K562 (cell line): Measurements from ENCODE around the gene TSHR. TPM values are rescaled to one million over a fixed set of nuclear protein-coding genes. Genes with fewer than 3 reads are reported as not detected.

Experiments
- ATAC-seq: fragments of 200-7000 bp; cut with Tn5 transposase; 3 replicates; pipeline ENCODE4 v1.9.1; 2020; ENCODE audit warnings: moderate library complexity
- Bru-seq: library from RNA; stranded (reverse); fragments of 400-500 nt; gene quantifications from one replicate; lab custom pipeline; 2021; lab: Mats Ljungman, UMichigan
- BruChase-seq, 2 experiments: library from RNA; stranded (reverse); fragments of 400-500 nt; gene quantifications; one replicate each; lab custom pipeline; 2021; lab: Mats Ljungman, UMichigan
- BruUV-seq: library from RNA; stranded (reverse); fragments of 400-500 nt; replicated peaks from 2 replicates; lab custom pipeline; 2021; lab: Mats Ljungman, UMichigan
- CTCF ChIA-PET: fragments of 300-600 bp; formaldehyde crosslinking; extraction: SDS; loops from one replicate; lab custom pipeline; 2021; ENCODE audit warnings: low intra/inter-chr PET ratio; lab: Yijun Ruan, JAX
- POLR2A ChIA-PET: fragments of 300-600, 350-650 bp; sonication (Branson Sonifier 250); formaldehyde crosslinking; extraction: SDS; loops from one replicate; lab custom pipeline; 2021; ENCODE audit warnings: antibody characterized with exemption, inconsistent platforms; lab: Yijun Ruan, JAX
- DNase-seq, 4 experiments: peaks; one replicate each; pipeline versions ENCODE4 v3.0.0 to v3.0.0-alpha.2; 2011 to 2018; ENCODE audit warnings: low spot score in 3 of 4, mixed read lengths in 3 of 4; ENCODE audit errors: extremely low read depth in 1 of 4
- FAIRE-seq: peaks from 2 replicates; lab custom pipeline; 2011; peaks lifted over from hg19 to GRCh38; lab: Jason Lieb, UNC
- H2AFZ ChIP-seq: 2 replicates; pipeline ENCODE4 v1.6.0; 2011; ENCODE audit warnings: low read depth, low read length, control low read depth, inconsistent platforms
- H3K27ac ChIP-seq: fragments of 200-600 bp; 3 replicates; pipeline ENCODE4 v1.8.0; 2011; ENCODE audit warnings: low read depth, mild to moderate bottlenecking, control low read depth, inconsistent platforms, low read length, moderate library complexity, mixed read lengths; ENCODE audit errors: extremely low read depth
- H3K27me3 ChIP-seq, 2 experiments: fragments of 300-600 bp in 1 of 2; 2 replicates in 1 of 2; 3 replicates in 1 of 2; pipeline versions ENCODE4 v1.6.0 to v1.8.0; 2011; ENCODE audit warnings: inconsistent platforms in 2 of 2, low read length in 2 of 2, mild to moderate bottlenecking in 1 of 2, mixed read lengths in 1 of 2, moderate library complexity in 1 of 2; ENCODE audit not compliant: control insufficient read depth in 2 of 2, insufficient read depth in 2 of 2
- H3K36me3 ChIP-seq: fragments of 300-600 bp; 3 replicates; pipeline ENCODE4 v1.8.0; 2011; ENCODE audit warnings: mild to moderate bottlenecking, low read length, inconsistent platforms; ENCODE audit not compliant: control insufficient read depth, insufficient read depth
- H3K4me1 ChIP-seq, 2 experiments: fragments of 200-600 bp in 1 of 2; replicated peaks in 1 of 2; 2 replicates in 1 of 2; 3 replicates in 1 of 2; pipeline versions ENCODE4 v1.5.1 to v1.8.0; 2011; ENCODE audit warnings: inconsistent platforms in 2 of 2, low read length in 2 of 2, mild to moderate bottlenecking in 1 of 2, mixed read lengths in 1 of 2, moderate library complexity in 1 of 2; ENCODE audit not compliant: control insufficient read depth in 2 of 2, insufficient read depth in 2 of 2
- H3K4me2 ChIP-seq: 2 replicates; pipeline ENCODE4 v1.6.1; 2011; ENCODE audit warnings: low read length, control low read depth, inconsistent platforms, mixed read lengths; ENCODE audit not compliant: insufficient read depth
- H3K4me3 ChIP-seq: fragments of 200-600 bp; sonication (generic), shearing (Covaris generic); 2 replicates; pipeline ENCODE4 v1.5.1; 2016; ENCODE audit warnings: control low read depth, inconsistent platforms
- H3K79me2 ChIP-seq: fragments of 200-600 bp; 3 replicates; pipeline ENCODE4 v1.8.0; 2011; ENCODE audit warnings: low read length, inconsistent platforms; ENCODE audit not compliant: control insufficient read depth, insufficient read depth
- H3K9ac ChIP-seq, 2 experiments: 2 replicates each; pipeline versions ENCODE4 v1.6.0 to v1.6.1; 2011; ENCODE audit warnings: low read depth in 2 of 2, low read length in 2 of 2, control low read depth in 1 of 2, inconsistent platforms in 1 of 2, mild to moderate bottlenecking in 1 of 2, mixed read lengths in 1 of 2; ENCODE audit not compliant: insufficient read depth in 1 of 2
- H3K9me1 ChIP-seq: one replicate; pipeline ENCODE4 v1.6.0; 2011; ENCODE audit warnings: inconsistent platforms, mild to moderate bottlenecking, low read length, moderate library complexity; ENCODE audit not compliant: control insufficient read depth, insufficient read depth
- H3K9me3 ChIP-seq: replicated peaks from 2 replicates; pipeline ENCODE4 v1.5.1; 2011; ENCODE audit warnings: low read depth, low read length, inconsistent platforms; ENCODE audit not compliant: control insufficient read depth, insufficient read depth
- H4K20me1 ChIP-seq: replicated peaks from 2 replicates; pipeline ENCODE4 v1.6.1; 2011; ENCODE audit warnings: low read length, inconsistent platforms, mixed read lengths; ENCODE audit not compliant: control insufficient read depth, insufficient read depth
- FUS ChIP-seq: fragments of 200-400 bp; formaldehyde crosslinking; optimal IDR thresholded peaks from 2 replicates; pipeline ENCODE3; 2017; ENCODE audit warnings: low read depth, low read length
- MCM3 ChIP-seq: fragments of 450-650 bp; IDR thresholded peaks from 2 replicates; pipeline ENCODE4 v1.6.1; 2016
- MCM5 ChIP-seq: fragments of 450-650 bp; IDR thresholded peaks from 2 replicates; pipeline ENCODE4 v1.6.1; 2016; ENCODE audit warnings: low read depth
- MEF2D ChIP-seq: conservative IDR thresholded peaks from 2 replicates; pipeline ENCODE4 v1.6.1; 2016; ENCODE audit warnings: low read depth, missing genetic modification characterization, missing compliant biosample characterization
- MIER1 ChIP-seq: fragments of 450-650 bp; IDR thresholded peaks from 2 replicates; pipeline ENCODE4 v1.6.1; 2016; ENCODE audit warnings: antibody characterized with exemption, mild to moderate bottlenecking, low read depth
- PHF21A ChIP-seq: fragments of 450-650 bp; IDR thresholded peaks from 2 replicates; pipeline ENCODE4 v1.6.1; 2017; ENCODE audit warnings: low read depth, borderline replicate concordance
- SIN3B ChIP-seq: fragments of 450-650 bp; IDR thresholded peaks from 2 replicates; pipeline ENCODE4 v1.6.1; 2017; ENCODE audit warnings: low read depth, mild to moderate bottlenecking, moderate library complexity
- STAG1 ChIP-seq: sonication (generic); formaldehyde crosslinking; IDR thresholded peaks from 2 replicates; pipeline ENCODE4 v1.5.0; 2020; ENCODE audit warnings: missing genetic modification reagents, borderline replicate concordance
- TSC22D4 ChIP-seq: fragments of 450-650 bp; IDR thresholded peaks from 2 replicates; pipeline ENCODE4 v1.6.1; 2016; ENCODE audit warnings: missing genetic modification characterization, missing biosample characterization, control low read depth
- WGBS: fragments of 100-300 bp; shearing (Covaris generic); methylation state at CpG from one replicate; pipeline ENCODE4 v1.1.6; 2016; ENCODE audit warnings: low coverage, mixed read lengths; ENCODE audit not compliant: insufficient coverage; ENCODE audit errors: missing lambda C conversion rate; 5-methylcytosine and 5-hydroxymethylcytosine counted together
- in situ Hi-C: fragments of 300-500 bp; cut with MboI; formaldehyde crosslinking; loops from 4 replicates; pipeline ENCODE4 v1.15.0; 2018; ENCODE audit warnings: inconsistent platforms, mixed read lengths
- intact Hi-C: fragments of 100-400 bp; cut with micrococcal nuclease; formaldehyde crosslinking; loops from 2 replicates; pipeline ENCODE4 v1.14.2; 2022
- long read RNA-seq, 3 experiments: library from polyadenylated mRNA in 2 of 3; library from RNA in 1 of 3; unstranded in 2 of 3; stranded (forward) in 1 of 3; transcript quantifications; one replicate each; pipeline ENCODE4 v2.0.0, GENCODE V29; 2019 to 2022
- polyA minus RNA-seq, 3 experiments: library from RNA; depleted of rRNA, polyadenylated mRNA; stranded (reverse); fragments of >200 nt; gene quantifications; 2 replicates each; pipeline ENCODE4 v1.2.3, GENCODE V29; 2011
- polyA plus RNA-seq, 8 experiments: library from polyadenylated mRNA; depleted of rRNA in 4 of 8; stranded (reverse) in 5 of 8; unstranded in 3 of 8; fragments of >200 nt; fragmentation: Nextera tagmentation in 2 of 8; fragmentation: Illumina TruSeq in 1 of 8; extraction: Ambion mirVana in 2 of 8; extraction: Trizol in 1 of 8; gene quantifications; 2 replicates each; pipeline versions ENCODE4 v1.2.1 to v1.2.3, GENCODE V29; 2011 to 2014; ENCODE audit warnings: inconsistent platforms in 1 of 8, missing spikeins in 1 of 8
- total RNA-seq, 7 experiments: library from RNA; depleted of rRNA in 6 of 7; stranded (reverse); fragments of >200 nt in 6 of 7; fragmentation: Illumina TruSeq in 2 of 7; extraction: Trizol in 2 of 7; gene quantifications; 2 replicates each; pipeline versions ENCODE4 v1.2.1 to v1.2.3, GENCODE V29; 2011 to 2021; ENCODE audit warnings: low replicate concordance in 1 of 7
- TF ChIP-seq, protein P1 (sequence below): fragments of 250-450 bp; sonication (Bioruptor Pico); IDR thresholded peaks from 2 replicates; pipeline ENCODE4 v1.8.0; 2022; ENCODE audit warnings: moderate library complexity, mild to moderate bottlenecking, inconsistent platforms
- TF ChIP-seq, protein P2 (sequence below): sonication (generic); formaldehyde crosslinking; IDR thresholded peaks from 2 replicates; pipeline ENCODE4 v1.8.0; 2022; ENCODE audit warnings: mild to moderate bottlenecking, missing genetic modification reagents
- TF ChIP-seq, protein P3 (sequence below): fragments of 250-450 bp; sonication (Bioruptor Pico); IDR thresholded peaks from 2 replicates; pipeline ENCODE4 v1.6.1; 2021; ENCODE audit warnings: mild to moderate bottlenecking

Gene TSHR
- not detected in 2 replicates for total RNA-seq (2011; cell fraction: chromatin; rRNA removed; ENCODE audit: low replicate concordance)
- total RNA-seq (2011; cell fraction: nucleolus; rRNA removed), result not detected in 2 replicates
- total RNA-seq (2011; cell fraction: nucleoplasm; rRNA removed), result not detected in 2 replicates
- not detected in 2 replicates for total RNA-seq (2014; rRNA removed)
- total RNA-seq (2014; rRNA removed; fragmentation: Illumina TruSeq; extraction: Trizol), result not detected in 2 replicates
- not detected in 2 replicates for total RNA-seq (2015; rRNA removed; fragmentation: Illumina TruSeq; extraction: Trizol)
- total RNA-seq (2021), result not detected in 2 replicates
- polyA plus RNA-seq (2011; rRNA removed), result not detected in 2 replicates
- not detected in 2 replicates for polyA plus RNA-seq (2011; cell fraction: cytosol; rRNA removed)
- polyA plus RNA-seq (2011; cell fraction: nucleus; rRNA removed), result 0.33 TPM in 1 of 2 replicates, not detected in the other
- 0.10 and 0.16 TPM in 2 replicates for polyA plus RNA-seq (2012)
- polyA plus RNA-seq (2014; fragmentation: Illumina TruSeq; extraction: Trizol), result not detected in 2 replicates
- polyA plus RNA-seq (2014; fragmentation: Nextera tagmentation; extraction: Ambion mirVana), result under 1 TPM in 1 of 2 experiments, not detected in 1; 0.10 TPM
- polyA plus RNA-seq (2014; rRNA removed), result 0.01 TPM in 1 of 2 replicates, not detected in the other
- polyA minus RNA-seq (2011; rRNA and poly(A)+ RNA removed), result not detected in 2 replicates
- polyA minus RNA-seq (2011; cell fraction: cytosol; rRNA and poly(A)+ RNA removed), result not detected in 2 replicates
- polyA minus RNA-seq (2011; cell fraction: nucleus; rRNA and poly(A)+ RNA removed), result not detected in 2 replicates
- percentile 14 among the genes with signal in this experiment for Bru-seq, nascent RNA
- percentile 10 among the genes with signal in this experiment for BruChase-seq, experiment 1, labeled RNA remaining after a 2-hour chase
- percentile 7 among the genes with signal in this experiment for BruChase-seq, experiment 2, labeled RNA remaining after a 6-hour chase
- long read RNA-seq, experiment 1, partial matches to known transcripts, result 0 of 2 reads
- long read RNA-seq, experiment 1, other reads (novel, unspliced or antisense), result 2 of 2 reads
- long read RNA-seq, experiment 2, result 0 reads
- long read RNA-seq, experiment 3, result 0 reads

DNA sequence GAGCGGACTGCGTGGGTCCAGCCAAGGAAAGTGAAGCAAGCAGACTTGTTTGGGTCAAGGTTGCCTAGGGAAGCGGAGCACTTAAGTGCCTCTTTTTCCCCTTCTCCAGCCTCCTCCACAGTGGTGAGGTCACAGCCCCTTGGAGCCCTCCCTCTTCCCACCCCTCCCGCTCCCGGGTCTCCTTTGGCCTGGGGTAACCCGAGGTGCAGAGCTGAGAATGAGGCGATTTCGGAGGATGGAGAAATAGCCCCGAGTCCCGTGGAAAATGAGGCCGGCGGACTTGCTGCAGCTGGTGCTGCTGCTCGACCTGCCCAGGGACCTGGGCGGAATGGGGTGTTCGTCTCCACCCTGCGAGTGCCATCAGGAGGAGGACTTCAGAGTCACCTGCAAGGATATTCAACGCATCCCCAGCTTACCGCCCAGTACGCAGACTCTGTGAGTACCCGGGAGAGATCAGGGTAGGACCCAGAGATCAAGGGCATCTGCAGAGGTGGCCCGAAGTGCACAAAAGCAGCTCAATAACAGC is at the start of gene TSHR:
Gene TSHR, plus strand, starts transcription at position 206 of the 526 bp plus-strand sequence. Its CDS starts 60 bp downstream, at position 266.
- FAIRE-seq (no peak), ATAC-seq (peak; percentile 45), DNase-seq (peak in 2 of 4 experiments; percentile 4 to 8)
- ChIA-PET POLR2A (interaction anchor here (1.2 kb wide), 1 partner anchor 9 kb away, joined by 5 read pairs; no protein-coding TSS in a partner anchor), CTCF (interaction anchor here (1.2 to 1.8 kb wide), 2 partner anchors 32 to 215 kb away, joined by 5 to 11 read pairs; no protein-coding TSS in a partner anchor)
- Histone ChIP-seq H3K9ac (peak within 1 kb of the TSS; percentile 34 to 91; a peak in 3 of 4 replicates), H3K36me3 (no peaks in the 10 kb centered on the region), H3K9me3 (no peaks in the 10 kb centered on the region), H3K9me1 (no peaks in the 10 kb centered on the region), H3K4me1 (peaks cover 0 to 9% of the 10 kb centered on the region in 2 experiments; a peak in 3 of 5 replicates), H3K27me3 (peaks cover 0 to 5% of the 10 kb centered on the region in 2 experiments; a peak in 1 of 5 replicates), H2AFZ (peak within 1 kb of the TSS; percentile 93), H3K79me2 (no peaks in the 10 kb centered on the region), H3K4me2 (peak within 1 kb of the TSS; percentile 75), H3K27ac (no peak within 1 kb of the TSS), H3K4me3 (peak within 1 kb of the TSS; percentile 51), H4K20me1 (no peaks in the 10 kb centered on the region)
- in situ Hi-C loops (loop anchor here (5.0 kb wide), 1 partner anchor 107 kb away; no protein-coding TSS in a partner anchor), intact Hi-C loops (loop anchor here (2.0 to 10.0 kb wide), 3 partner anchors 107 to 509 kb away; no protein-coding TSS in a partner anchor)
- WGBS, result 26% methylated on average over 19 of the region's 21 CpGs
- BruUV-seq, result no TSS peak
- TF ChIP-seq STAG1 (CRISPR knock-in tag) (no peak), PHF21A (no peak), FUS (no peak), MIER1 (no peak), MEF2D (tag) (no peak), MCM5 (no peak), TSC22D4 (no peak), SIN3B (no peak), MCM3 (no peak)
- TF ChIP-seq, protein P1, sequence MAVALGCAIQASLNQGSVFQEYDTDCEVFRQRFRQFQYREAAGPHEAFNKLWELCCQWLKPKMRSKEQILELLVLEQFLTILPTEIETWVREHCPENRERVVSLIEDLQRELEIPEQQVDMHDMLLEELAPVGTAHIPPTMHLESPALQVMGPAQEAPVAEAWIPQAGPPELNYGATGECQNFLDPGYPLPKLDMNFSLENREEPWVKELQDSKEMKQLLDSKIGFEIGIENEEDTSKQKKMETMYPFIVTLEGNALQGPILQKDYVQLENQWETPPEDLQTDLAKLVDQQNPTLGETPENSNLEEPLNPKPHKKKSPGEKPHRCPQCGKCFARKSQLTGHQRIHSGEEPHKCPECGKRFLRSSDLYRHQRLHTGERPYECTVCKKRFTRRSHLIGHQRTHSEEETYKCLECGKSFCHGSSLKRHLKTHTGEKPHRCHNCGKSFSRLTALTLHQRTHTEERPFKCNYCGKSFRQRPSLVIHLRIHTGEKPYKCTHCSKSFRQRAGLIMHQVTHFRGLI (CRISPR knock-in tag), result no peak
- TF ChIP-seq, protein P2, sequence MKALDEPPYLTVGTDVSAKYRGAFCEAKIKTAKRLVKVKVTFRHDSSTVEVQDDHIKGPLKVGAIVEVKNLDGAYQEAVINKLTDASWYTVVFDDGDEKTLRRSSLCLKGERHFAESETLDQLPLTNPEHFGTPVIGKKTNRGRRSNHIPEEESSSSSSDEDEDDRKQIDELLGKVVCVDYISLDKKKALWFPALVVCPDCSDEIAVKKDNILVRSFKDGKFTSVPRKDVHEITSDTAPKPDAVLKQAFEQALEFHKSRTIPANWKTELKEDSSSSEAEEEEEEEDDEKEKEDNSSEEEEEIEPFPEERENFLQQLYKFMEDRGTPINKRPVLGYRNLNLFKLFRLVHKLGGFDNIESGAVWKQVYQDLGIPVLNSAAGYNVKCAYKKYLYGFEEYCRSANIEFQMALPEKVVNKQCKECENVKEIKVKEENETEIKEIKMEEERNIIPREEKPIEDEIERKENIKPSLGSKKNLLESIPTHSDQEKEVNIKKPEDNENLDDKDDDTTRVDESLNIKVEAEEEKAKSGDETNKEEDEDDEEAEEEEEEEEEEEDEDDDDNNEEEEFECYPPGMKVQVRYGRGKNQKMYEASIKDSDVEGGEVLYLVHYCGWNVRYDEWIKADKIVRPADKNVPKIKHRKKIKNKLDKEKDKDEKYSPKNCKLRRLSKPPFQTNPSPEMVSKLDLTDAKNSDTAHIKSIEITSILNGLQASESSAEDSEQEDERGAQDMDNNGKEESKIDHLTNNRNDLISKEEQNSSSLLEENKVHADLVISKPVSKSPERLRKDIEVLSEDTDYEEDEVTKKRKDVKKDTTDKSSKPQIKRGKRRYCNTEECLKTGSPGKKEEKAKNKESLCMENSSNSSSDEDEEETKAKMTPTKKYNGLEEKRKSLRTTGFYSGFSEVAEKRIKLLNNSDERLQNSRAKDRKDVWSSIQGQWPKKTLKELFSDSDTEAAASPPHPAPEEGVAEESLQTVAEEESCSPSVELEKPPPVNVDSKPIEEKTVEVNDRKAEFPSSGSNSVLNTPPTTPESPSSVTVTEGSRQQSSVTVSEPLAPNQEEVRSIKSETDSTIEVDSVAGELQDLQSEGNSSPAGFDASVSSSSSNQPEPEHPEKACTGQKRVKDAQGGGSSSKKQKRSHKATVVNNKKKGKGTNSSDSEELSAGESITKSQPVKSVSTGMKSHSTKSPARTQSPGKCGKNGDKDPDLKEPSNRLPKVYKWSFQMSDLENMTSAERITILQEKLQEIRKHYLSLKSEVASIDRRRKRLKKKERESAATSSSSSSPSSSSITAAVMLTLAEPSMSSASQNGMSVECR, result no peak
- TF ChIP-seq, protein P3, sequence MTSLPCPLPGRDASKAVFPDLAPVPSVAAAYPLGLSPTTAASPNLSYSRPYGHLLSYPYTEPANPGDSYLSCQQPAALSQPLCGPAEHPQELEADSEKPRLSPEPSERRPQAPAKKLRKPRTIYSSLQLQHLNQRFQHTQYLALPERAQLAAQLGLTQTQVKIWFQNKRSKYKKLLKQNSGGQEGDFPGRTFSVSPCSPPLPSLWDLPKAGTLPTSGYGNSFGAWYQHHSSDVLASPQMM (CRISPR knock-in tag), result no peak
